PC-3 (cell line): Measurements from ENCODE around the gene THADA.

Experiments used
- EZH2 ChIP-seq: fragments of 300-600 bp; sonication (generic); IDR thresholded peaks from one replicate; pipeline ENCODE4 v1.6.1; 2017; ENCODE audit warnings: antibody characterized with exemption, mild to moderate bottlenecking, low read length; ENCODE audit not compliant: unreplicated experiment
- EZH2phosphoT487 ChIP-seq: fragments of 300-600 bp; sonication (generic); IDR thresholded peaks from 2 replicates; pipeline ENCODE4 v1.6.1; 2018; ENCODE audit warnings: mild to moderate bottlenecking, antibody characterized with exemption, low read length, borderline replicate concordance
- TF ChIP-seq, protein P1 (sequence below): fragments of 300-600 bp; sonication (generic); conservative IDR thresholded peaks from 2 replicates; pipeline ENCODE4 v1.5.1; 2017; ENCODE audit warnings: antibody characterized with exemption, low read depth, mild to moderate bottlenecking, low read length

DNA sequence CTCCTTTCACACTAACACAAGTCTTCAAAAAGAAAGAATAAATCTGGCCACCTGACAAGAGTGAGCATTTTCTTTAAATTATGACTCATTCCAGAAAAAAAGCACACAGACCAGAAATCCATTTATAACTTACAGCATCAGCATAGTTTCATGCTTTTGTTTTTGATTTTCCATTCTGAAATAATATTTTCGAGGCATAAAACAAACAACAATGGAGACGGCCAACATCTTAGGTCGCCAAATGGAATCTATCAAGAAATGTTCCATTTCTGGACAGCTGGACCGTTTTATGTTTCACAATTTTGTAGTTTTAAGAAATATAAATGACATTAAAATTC is 204.0 kb downstream of the THADA start:
- TF ChIP-seq, protein P1, sequence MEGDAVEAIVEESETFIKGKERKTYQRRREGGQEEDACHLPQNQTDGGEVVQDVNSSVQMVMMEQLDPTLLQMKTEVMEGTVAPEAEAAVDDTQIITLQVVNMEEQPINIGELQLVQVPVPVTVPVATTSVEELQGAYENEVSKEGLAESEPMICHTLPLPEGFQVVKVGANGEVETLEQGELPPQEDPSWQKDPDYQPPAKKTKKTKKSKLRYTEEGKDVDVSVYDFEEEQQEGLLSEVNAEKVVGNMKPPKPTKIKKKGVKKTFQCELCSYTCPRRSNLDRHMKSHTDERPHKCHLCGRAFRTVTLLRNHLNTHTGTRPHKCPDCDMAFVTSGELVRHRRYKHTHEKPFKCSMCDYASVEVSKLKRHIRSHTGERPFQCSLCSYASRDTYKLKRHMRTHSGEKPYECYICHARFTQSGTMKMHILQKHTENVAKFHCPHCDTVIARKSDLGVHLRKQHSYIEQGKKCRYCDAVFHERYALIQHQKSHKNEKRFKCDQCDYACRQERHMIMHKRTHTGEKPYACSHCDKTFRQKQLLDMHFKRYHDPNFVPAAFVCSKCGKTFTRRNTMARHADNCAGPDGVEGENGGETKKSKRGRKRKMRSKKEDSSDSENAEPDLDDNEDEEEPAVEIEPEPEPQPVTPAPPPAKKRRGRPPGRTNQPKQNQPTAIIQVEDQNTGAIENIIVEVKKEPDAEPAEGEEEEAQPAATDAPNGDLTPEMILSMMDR: no peak
- TF ChIP-seq EZH2 (no peak), EZH2phosphoT487 (no peak)
